DMS153 (cell line): ENCODE measurements around the gene ZNF169.
"Not testable (repeated sequence)": the region's sequence is repeated elsewhere in the genome, so short reads cannot be mapped to it uniquely, and the experiment has no call there.

Source experiments
- DNase-seq: peaks from one replicate; lab custom pipeline; 2025; lab: John Stamatoyannopoulos, UW

Gene ZNF169

GRCh38 chr9:94259077-94259862 lies at the start of gene ZNF169:
Gene ZNF169, plus strand, starts transcription at chr9:94259298. Its CDS starts 19,515 bp downstream, at chr9:94278813.
- peak; percentile 60 for DNase-seq

DNA sequence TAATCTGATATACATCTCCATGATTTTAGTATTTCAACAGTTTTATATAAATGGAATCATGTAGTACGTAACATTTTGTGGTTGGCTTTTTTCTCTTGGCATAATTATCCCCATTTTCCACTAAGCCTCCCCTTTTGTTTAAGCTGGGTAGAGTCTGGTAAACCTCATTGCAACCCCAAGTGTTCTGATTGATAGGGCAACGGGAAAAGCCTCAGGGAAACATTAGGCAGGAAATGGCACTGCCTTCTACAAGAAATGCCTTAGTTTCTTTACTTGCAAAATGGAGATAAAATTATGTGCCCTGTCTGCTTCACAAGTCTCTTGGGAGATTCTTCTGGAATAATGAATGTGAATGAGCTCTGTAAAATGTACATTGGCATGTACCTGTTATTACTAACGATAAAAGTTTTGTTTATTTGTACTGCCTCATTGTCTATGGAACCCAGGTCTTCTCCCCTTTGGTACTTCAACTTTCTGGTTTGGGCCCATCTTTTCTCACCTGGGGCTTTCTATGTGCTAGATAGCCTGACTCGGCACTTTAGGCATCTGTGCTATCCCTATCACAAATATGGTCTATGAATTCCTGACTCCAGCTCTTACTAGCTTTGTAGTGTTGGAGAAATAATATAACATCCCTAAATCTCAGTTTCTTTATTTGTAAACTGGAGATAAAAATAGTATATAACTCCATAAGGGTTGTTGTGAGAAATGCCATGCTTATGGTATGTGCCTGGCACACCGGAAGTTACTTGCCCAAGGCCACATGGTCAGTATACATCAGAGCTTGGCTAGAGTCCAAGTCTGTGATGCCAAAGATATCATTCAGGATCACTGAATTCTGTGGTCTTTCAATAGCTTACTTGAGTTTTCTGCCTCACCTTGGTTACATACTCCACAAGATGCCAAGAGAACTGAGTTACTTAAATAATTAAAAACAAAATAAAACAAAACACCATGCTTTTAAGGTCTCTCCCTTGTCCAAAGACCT lies 48.2 kb upstream of the ZNF169 start:
- no peak for DNase-seq

DNA sequence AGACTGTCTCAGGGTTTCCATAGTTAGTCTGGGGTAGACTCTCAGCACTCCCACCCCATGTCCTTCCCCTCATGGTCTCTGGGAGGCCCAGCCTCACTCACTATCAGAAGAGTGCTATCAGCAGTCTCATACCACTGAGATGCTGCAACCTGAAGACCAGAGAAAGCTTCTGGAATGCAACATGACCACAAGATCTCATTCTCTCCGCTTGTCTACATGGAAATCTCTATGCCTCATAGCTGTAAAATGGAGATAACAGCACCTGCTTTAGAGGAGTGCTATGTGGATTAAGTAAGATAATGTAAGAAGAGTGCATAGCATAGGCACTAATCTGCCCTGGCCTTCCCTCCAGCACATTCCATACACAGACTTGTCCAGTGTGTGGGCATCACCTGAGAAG lies 47.0 kb upstream of the ZNF169 start:
- DNase-seq, result no peak

GRCh38 chr9:94212531-94212930 lies 46.6 kb upstream of the ZNF169 start:
- no peak for DNase-seq

DNA sequence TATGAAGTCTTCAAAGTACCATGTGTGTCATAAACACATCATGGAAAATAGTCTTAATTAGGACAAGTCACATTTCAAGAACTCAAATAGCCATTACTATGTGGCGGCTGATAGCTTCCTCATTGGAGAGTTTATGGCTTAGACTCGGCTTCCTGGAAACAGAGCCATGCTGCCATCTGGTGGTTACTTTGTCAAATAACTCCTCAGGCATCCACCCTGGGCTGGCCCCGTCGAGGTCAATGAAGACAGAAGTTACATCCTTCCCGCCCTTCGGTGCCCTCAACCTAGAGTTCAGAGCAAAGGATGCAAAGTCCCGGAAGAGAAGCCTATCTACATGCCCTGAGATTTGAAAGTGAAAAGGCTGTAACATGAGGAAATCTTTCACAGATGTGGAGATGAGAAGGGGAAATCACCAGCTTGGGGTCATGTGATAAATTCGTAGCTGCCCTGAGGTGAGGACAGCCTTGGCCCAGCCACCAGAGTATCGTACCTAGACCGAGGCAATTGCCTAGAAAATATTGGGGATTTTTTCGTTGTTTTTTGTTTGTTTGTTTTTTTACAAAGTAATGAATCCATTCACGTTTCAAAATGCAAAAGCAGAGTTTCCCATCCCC lies 45.5 kb upstream of the ZNF169 start:
- peak; percentile 76 for DNase-seq

DNA sequence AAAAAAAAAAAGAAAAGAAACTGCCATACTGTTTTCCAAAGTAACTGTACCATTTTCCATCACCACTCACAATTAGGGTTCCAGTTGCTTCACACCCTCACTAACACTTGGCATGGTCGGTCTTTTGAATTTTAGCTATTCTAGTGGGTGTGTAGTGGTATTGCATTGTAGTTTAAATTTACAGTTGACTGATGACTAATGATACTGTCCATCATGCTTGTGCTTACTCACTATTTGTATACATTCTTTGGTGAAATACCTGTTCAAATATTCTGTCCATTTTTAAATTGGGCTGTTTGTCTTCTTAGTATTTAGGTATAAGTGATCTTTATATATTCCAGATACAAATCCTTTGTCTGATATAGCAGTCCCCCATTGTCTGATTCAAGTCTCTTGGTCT lies 36.2 kb upstream of the ZNF169 start:
- no peak for DNase-seq

GRCh38 chr9:94225413-94225812 lies 33.7 kb upstream of the ZNF169 start:
- not testable (repeated sequence) for DNase-seq

DNA sequence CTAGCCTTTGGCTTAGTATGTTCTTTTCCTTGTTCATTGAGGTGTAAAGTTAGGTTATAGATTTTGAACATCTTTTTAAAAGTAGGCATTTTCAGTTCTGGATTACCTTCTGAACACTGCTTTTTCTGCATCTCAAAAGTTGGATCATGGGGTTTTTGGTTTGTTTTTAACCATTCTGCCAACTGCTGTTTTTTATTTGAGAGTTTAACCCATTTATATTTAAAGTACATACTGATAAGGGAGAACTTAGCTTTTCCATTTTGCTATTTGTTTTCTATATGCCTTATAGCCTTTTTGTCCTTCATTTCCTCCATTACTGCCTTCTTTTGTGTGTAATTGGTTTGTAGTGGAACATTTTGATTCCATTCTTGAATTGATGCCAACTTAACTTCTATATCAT lies 30.5 kb upstream of the ZNF169 start:
- no peak for DNase-seq

DNA sequence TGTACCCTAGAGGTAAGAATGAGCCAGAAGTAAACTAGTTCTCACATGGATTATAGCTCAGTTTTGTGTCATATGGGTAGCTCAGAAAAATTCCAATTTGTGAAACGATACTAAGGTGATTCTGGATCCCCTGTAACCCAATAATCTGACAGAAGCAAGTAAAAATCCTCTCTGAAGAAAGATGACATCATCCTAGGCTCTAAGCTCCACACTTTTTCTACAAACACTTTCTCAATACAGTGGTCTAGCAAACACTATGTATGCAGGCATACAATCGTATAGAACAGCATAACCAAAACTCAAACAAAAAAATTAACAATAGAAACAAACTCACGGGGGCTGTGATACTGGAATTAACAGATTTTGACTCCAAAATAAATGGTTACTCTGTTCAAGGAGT lies 26.7 kb upstream of the ZNF169 start:
- no peak for DNase-seq

DNA sequence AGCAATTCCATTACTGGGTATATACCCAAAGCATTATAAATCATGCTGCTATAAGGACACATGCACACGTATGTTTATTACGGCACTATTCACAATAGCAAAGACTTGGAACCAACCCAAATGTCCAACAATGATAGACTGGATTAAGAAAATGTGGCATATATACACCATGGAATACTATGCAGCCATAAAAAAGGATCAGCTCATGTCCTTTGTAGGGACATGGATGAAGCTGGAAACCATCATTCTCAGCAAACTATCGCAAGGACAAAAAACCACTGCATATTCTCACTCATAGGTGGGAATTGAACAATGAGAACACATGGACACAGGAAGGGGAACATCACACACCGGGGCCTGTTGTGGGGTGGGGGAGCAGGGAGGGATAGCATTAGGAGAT lies 18.0 kb upstream of the ZNF169 start:
- DNase-seq, result not testable (repeated sequence)

DNA sequence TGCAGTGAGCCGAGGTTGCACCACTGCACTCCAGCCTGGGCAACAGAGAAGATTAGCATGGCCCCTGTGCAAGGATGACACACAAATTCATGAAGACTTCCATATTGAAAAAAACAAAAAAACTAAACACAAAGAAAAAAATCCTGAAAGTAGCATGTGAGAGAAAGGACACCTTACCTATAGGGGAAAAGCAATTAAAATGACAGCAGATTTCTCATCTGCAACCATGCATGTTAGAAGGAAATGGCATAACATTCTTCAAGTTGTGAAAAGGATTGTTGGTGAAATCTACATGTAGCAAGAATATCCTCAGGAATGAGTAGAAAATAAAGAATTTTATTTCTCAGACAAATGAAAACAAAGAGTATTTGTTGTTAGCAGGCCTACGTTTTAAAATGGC lies 13.4 kb upstream of the ZNF169 start:
- no peak for DNase-seq

GRCh38 chr9:94250456-94250855 lies 8.6 kb upstream of the ZNF169 start:
- DNase-seq, result no peak

DNA sequence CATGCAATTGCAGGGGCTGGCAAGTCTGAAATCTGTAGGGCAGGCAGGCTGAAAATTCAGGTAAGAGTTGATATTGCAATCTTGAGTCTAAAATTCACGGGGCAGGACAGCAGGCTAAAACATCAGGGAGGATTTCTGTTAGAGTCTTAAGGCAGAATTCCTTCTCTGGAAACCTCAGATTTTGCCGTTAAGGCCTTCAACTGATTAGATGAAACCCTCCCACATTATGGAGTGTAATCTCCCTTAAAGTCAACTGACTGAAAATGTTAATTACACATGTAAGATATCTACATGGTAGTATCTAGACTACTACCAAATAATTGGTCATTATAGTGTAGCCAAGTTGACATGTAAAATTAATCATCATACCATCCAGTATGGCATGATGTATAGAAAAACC lies 3.1 kb upstream of the ZNF169 start:
- DNase-seq, result no peak

GRCh38 chr9:94265626-94266402 lies 6.7 kb downstream of the ZNF169 start:
- DNase-seq, result not testable (repeated sequence)

DNA sequence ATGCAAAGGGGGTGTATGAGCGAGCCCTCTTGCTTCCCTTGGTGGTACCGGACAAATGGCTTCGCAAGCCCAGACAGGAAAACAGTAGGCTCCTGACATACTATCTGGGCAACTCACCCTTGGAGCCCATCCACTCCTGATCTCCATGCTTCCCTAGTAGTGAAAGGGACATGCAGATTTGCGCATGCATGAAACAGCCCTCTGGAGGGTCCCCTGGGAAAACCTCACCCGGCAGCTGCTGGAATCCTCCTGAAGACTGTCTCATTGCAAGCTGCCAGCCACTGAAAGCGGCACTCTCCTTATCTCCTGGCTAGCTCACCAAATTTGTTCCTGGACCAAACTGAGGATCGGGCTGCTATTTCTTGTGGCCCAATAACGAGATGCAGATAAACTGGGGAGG lies 10.2 kb downstream of the ZNF169 start:
- DNase-seq, result peak; percentile 56

DNA sequence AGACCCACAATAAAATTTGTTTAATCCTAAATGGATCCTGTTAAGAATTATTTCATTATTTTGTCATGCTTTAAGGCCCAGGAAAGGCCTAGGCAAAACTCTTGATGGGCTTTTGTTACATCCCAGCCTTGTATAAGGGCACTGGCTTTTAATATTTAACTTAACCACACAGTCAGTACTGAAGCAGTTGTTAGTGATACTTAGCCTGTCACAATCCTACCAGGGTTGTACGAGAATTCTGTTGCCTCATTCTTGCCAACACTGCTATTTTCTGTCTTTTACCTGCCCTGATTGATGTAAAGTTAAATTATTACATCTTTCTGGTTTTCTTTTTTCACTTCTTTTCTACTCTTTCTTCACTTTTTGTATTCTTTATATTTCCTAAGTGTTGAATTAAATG lies 10.9 kb downstream of the ZNF169 start:
- DNase-seq, result no peak

- DNase-seq, result not testable (repeated sequence)
Measured at GRCh38 chr9:94277029-94277428, 17.9 kb downstream of the ZNF169 start.

DNA sequence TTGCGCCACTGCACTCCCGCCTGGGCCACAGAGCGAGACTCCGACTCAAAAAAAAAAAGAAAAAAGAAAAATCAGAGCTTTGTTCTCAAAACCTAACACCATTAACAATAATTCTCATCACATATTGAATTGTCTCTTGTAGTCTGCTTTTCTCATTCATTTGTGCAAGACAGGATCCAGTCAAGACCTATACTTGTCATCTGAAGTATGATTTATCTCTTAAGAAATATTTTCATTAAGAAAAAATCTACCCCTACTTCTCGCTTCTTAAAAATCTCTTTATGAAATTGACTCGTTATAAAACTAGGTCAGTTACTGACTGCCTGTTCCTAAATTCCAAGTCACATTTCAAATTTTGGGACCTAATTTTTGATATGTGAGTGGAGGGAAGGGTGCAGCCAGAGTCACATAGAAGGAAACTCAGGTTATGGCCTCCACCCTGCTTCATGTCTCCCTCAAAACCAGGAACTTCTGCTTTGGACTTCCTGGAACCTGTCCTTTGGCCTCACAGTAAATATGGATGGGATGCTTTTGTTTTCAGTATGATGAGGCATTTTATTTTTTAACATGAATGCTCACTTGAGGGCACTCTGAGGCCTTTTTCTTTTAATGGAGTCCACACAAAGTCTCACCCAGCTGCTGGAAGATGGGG lies 18.9 kb downstream of the ZNF169 start:
- no peak for DNase-seq

DNA sequence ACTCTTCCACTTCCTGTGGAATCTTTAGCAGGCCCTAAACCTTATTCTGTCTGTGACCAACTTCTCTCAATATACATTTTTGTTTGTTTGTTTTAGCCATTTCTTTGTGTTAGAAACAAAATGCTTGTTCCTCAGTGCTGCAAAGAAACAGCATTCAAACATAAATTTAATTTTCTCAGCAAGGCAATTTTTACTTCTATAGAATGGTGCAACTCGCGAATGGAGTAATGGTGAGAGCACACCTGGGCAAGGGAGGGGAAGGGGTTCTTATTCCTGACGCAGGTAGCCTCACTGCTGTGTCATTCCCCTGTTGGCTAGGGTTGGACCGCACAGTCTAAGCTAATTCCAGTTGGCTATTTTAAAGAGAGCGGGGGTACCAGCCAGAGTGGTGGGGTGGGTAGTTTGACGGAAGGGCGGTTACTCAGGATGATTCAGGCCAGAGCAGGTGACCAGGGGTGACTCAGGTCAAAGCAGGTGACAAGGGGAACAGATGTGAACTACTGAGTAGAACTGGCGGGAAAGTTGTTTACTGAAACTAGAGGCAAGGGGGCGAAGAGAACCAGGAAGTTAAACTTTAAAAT lies 21.4 kb downstream of the ZNF169 start:
- no peak for DNase-seq

GRCh38 chr9:94281101-94281500 lies 22.0 kb downstream of the ZNF169 start:
- DNase-seq, result no peak

DNA sequence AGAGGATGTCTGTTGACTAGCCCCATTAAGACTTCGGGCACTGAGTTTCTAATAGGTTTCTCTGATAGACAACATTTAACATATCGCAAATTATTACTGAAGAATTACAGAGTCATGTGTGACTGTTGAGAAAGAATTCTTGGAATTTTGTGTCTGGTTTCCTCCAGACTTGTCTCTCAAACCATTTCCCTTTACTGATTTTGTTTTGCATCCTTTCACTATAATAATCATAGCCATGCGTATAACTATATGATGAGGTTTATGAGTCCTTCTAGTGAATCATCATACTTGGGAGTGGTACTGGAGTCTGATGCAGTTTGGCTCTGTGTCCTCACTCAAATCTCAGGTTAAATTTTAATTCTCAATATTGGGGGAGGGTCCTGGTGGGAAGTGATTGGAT lies 27.0 kb downstream of the ZNF169 start:
- DNase-seq, result no peak
